SU-DHL-6 (cell line): ENCODE results near the gene TPI1.

Experiments
- H2AFZ ChIP-seq: fragments of 200-600 bp; sonication (generic); 2 replicates; pipeline ENCODE4 v1.6.1; 2014; ENCODE audit warnings: low read depth, mild to moderate bottlenecking, moderate library complexity, mixed read lengths, antibody characterized with exemption, low read length; ENCODE audit not compliant: severe bottlenecking
- H3F3A ChIP-seq: fragments of 200-600 bp; shearing (Covaris generic); 2 replicates; pipeline ENCODE4 v1.6.0; 2016; ENCODE audit warnings: antibody characterized with exemption, mild to moderate bottlenecking; ENCODE audit not compliant: insufficient read depth
- H3K27ac ChIP-seq: fragments of 200-600 bp; sonication (generic); 2 replicates; pipeline ENCODE4 v1.5.1; 2016; ENCODE audit warnings: low read depth, mild to moderate bottlenecking, low read length, moderate library complexity, mixed read lengths
- H3K27me3 ChIP-seq: fragments of 200-600 bp; sonication (generic), shearing (Covaris generic); 2 replicates; pipeline ENCODE4 v1.6.0; 2014; ENCODE audit warnings: mild to moderate bottlenecking, low read length
- H3K36me3 ChIP-seq: fragments of 200-600 bp; sonication (generic); 2 replicates; pipeline ENCODE4 v1.6.1; 2014; ENCODE audit warnings: mild to moderate bottlenecking, low read length, mixed read lengths
- H3K4me2 ChIP-seq: fragments of 300-600, 200-600 bp; shearing (Covaris generic), sonication (generic); 2 replicates; pipeline ENCODE4 v1.6.0; 2014; ENCODE audit warnings: low read length, low read depth, mild to moderate bottlenecking; ENCODE audit not compliant: poor library complexity, severe bottlenecking
- H3K4me3 ChIP-seq: fragments of 200-600 bp; sonication (generic); 2 replicates; pipeline ENCODE4 v1.5.1; 2014; ENCODE audit warnings: antibody characterized with exemption, low read length, mild to moderate bottlenecking, mixed read lengths; ENCODE audit not compliant: insufficient read depth, poor library complexity, severe bottlenecking
- H3K79me2 ChIP-seq: fragments of 200-600 bp; sonication (generic); 2 replicates; pipeline ENCODE4 v1.6.1; 2014; ENCODE audit warnings: mild to moderate bottlenecking, low read length, moderate library complexity; ENCODE audit not compliant: insufficient read depth
- H3K9ac ChIP-seq: fragments of 200-600 bp; sonication (generic); 2 replicates; pipeline ENCODE4 v1.7.0; 2014; ENCODE audit warnings: mild to moderate bottlenecking, low read length
- H3K9me2 ChIP-seq: fragments of 200-600 bp; sonication (generic); replicated peaks from 2 replicates; pipeline ENCODE4 v1.6.1; 2014; ENCODE audit warnings: low read length; ENCODE audit not compliant: insufficient read depth
- H3K9me3 ChIP-seq: fragments of 200-600 bp; sonication (generic); 2 replicates; pipeline ENCODE4 v1.6.1; 2014; ENCODE audit warnings: low read length, mixed read lengths; ENCODE audit not compliant: insufficient read depth
- H4K20me1 ChIP-seq: fragments of 200-600 bp; sonication (generic); 2 replicates; pipeline ENCODE4 v1.6.1; 2014; ENCODE audit warnings: low read depth, mild to moderate bottlenecking, antibody characterized with exemption, low read length, moderate library complexity, mixed read lengths
- EZH2phosphoT487 ChIP-seq: fragments of 200-600 bp; sonication (generic), shearing (Covaris generic); conservative IDR thresholded peaks from 2 replicates; pipeline ENCODE4 v1.6.1; 2018; ENCODE audit warnings: mild to moderate bottlenecking, antibody characterized with exemption, low read length, moderate library complexity, mixed read lengths
- TF ChIP-seq, protein P1 (sequence below): fragments of 200-600 bp; sonication (generic); IDR thresholded peaks from one replicate; pipeline ENCODE4 v1.5.1; 2017; ENCODE audit warnings: antibody characterized with exemption, mild to moderate bottlenecking, low read length, moderate library complexity; ENCODE audit not compliant: insufficient read depth, poor library complexity, severe bottlenecking

TPI1 gene

DNA sequence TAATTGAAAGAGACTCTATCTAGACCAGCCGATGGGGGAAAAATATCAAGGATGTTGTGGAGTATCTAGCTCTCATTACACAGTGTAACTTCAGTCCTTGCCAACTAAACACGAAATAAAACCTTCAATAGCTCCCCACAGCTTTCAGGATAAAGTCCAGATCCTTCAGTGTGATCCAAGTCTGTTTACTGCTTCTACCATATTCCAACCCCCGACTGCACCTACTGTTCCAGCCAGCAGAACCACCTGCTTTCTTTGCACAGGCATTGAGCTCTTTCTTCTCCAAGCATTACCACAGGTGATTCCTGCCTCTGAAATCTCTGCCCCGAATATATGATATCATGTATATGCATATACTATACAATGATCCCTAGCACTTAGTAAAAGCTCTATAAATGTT is 35.1 kb downstream of the TPI1 start:
- Histone ChIP-seq H3K9me2 (no peaks in the 10 kb centered on the region), H3K4me3 (no peak overlapping the region)

GRCh38 chr12:6903722-6904121 is 36.4 kb downstream of the TPI1 start:
- Histone ChIP-seq H3K27ac (no peak overlapping the region), H3K4me3 (no peak overlapping the region)

More for the DNA sequence above, 35.1 kb downstream of the TPI1 start:
- H3K9me3 ChIP-seq = no peaks in the 10 kb centered on the region
- no peak overlapping the region for H3K9ac ChIP-seq
- H3K27me3 ChIP-seq = no peaks in the 10 kb centered on the region
- no peaks in the 10 kb centered on the region for H4K20me1 ChIP-seq
- H3K27ac ChIP-seq = no peak overlapping the region
- no peaks in the 10 kb centered on the region for H3F3A ChIP-seq
- no peak overlapping the region for H2AFZ ChIP-seq
- TF ChIP-seq, protein P1, sequence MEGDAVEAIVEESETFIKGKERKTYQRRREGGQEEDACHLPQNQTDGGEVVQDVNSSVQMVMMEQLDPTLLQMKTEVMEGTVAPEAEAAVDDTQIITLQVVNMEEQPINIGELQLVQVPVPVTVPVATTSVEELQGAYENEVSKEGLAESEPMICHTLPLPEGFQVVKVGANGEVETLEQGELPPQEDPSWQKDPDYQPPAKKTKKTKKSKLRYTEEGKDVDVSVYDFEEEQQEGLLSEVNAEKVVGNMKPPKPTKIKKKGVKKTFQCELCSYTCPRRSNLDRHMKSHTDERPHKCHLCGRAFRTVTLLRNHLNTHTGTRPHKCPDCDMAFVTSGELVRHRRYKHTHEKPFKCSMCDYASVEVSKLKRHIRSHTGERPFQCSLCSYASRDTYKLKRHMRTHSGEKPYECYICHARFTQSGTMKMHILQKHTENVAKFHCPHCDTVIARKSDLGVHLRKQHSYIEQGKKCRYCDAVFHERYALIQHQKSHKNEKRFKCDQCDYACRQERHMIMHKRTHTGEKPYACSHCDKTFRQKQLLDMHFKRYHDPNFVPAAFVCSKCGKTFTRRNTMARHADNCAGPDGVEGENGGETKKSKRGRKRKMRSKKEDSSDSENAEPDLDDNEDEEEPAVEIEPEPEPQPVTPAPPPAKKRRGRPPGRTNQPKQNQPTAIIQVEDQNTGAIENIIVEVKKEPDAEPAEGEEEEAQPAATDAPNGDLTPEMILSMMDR = no peak
- TF ChIP-seq EZH2phosphoT487 = no peak
- H3K79me2 ChIP-seq = no peaks in the 10 kb centered on the region
- H3K36me3 ChIP-seq = no peaks in the 10 kb centered on the region
- H3K4me2 ChIP-seq = no peak overlapping the region

GRCh38 chr12:6904280-6905276 is 37.2 kb downstream of the TPI1 start, which contains the start of gene LRRC23:
Gene LRRC23, plus strand, starts transcription at chr12:6904822. Its CDS starts 812 bp downstream, at chr12:6905634.
- H3K9me2 ChIP-seq = no peaks in the 10 kb centered on the region
- H3K27ac ChIP-seq = no peak within 1 kb of the TSS
- no peaks in the 10 kb centered on the region for H3K9me3 ChIP-seq
- peak within 1 kb of the TSS; percentile 99 for H3K4me2 ChIP-seq
- peak within 1 kb of the TSS; percentile 92 for H2AFZ ChIP-seq
- no peak for TF ChIP-seq EZH2phosphoT487
- TF ChIP-seq, protein P1 = no peak
- H4K20me1 ChIP-seq = no peaks in the 10 kb centered on the region
- H3K36me3 ChIP-seq = no peaks in the 10 kb centered on the region
- H3F3A ChIP-seq = no peaks in the 10 kb centered on the region
- H3K4me3 ChIP-seq = peak within 1 kb of the TSS; percentile 95
- no peaks in the 10 kb centered on the region for H3K79me2 ChIP-seq
- no peaks in the 10 kb centered on the region for H3K27me3 ChIP-seq
- H3K9ac ChIP-seq = peak within 1 kb of the TSS; percentile 83

More at GRCh38 chr12:6903722-6904121, 36.4 kb downstream of the TPI1 start:
- no peaks in the 10 kb centered on the region for H3K27me3 ChIP-seq
- H3K79me2 ChIP-seq = no peaks in the 10 kb centered on the region
- H3K9ac ChIP-seq = no peak overlapping the region
- H2AFZ ChIP-seq = peak overlapping the region; percentile 92
- H3K9me3 ChIP-seq = no peaks in the 10 kb centered on the region
- TF ChIP-seq, protein P1 = no peak
- no peak for TF ChIP-seq EZH2phosphoT487
- H4K20me1 ChIP-seq = no peaks in the 10 kb centered on the region
- peak overlapping the region; percentile 99 for H3K4me2 ChIP-seq
- H3K36me3 ChIP-seq = no peaks in the 10 kb centered on the region
- H3K9me2 ChIP-seq = no peaks in the 10 kb centered on the region
- H3F3A ChIP-seq = no peaks in the 10 kb centered on the region
